Skeletal muscle tissue (tissue), 4 donors: ENCODE measurements around the gene GNA15. TPM values are rescaled to one million over a fixed set of nuclear protein-coding genes. Genes with fewer than 3 reads are reported as not detected.

ENCODE experiments used
- H3K27ac ChIP-seq: one replicate; pipeline ENCODE4 v1.7.0; 2013; ENCODE audit warnings: mild to moderate bottlenecking, low read depth, low read length, inconsistent platforms
- H3K27me3 ChIP-seq, 3 donors: one replicate each; pipeline ENCODE4 v1.7.0; 2013; ENCODE audit warnings: low read length in 3 of 3; ENCODE audit not compliant: control insufficient read depth in 3 of 3, insufficient read depth in 3 of 3
- H3K36me3 ChIP-seq, 3 donors: one replicate each; pipeline ENCODE4 v1.7.0; 2013; ENCODE audit warnings: low read length in 3 of 3; ENCODE audit not compliant: control insufficient read depth in 3 of 3, insufficient read depth in 3 of 3
- H3K4me1 ChIP-seq, 3 donors: one replicate each; pipeline ENCODE4 v1.7.0; 2013; ENCODE audit warnings: low read length in 3 of 3, mild to moderate bottlenecking in 3 of 3; ENCODE audit not compliant: control insufficient read depth in 3 of 3, insufficient read depth in 3 of 3
- H3K4me3 ChIP-seq, 3 donors: one replicate each; pipeline ENCODE4 v1.7.0; 2013; ENCODE audit warnings: low read length in 3 of 3
- H3K9ac ChIP-seq, 3 donors: one replicate each; pipeline ENCODE4 v1.7.0; 2013; ENCODE audit warnings: low read length in 3 of 3, mild to moderate bottlenecking in 3 of 3, moderate library complexity in 2 of 3, low read depth in 1 of 3
- H3K9me3 ChIP-seq, 3 donors: one replicate each; pipeline ENCODE4 v1.7.0; 2013; ENCODE audit warnings: low read length in 3 of 3; ENCODE audit not compliant: control insufficient read depth in 3 of 3
- total RNA-seq: library from RNA; depleted of rRNA; stranded (reverse); fragments of >200 nt; gene quantifications from one replicate; pipeline ENCODE4 v1.2.3, GENCODE V29; 2014
- donor health status: Osteomylitis.

The GNA15 gene
- total RNA-seq, 1 donor from 2014 or later = 3.1 TPM

DNA sequence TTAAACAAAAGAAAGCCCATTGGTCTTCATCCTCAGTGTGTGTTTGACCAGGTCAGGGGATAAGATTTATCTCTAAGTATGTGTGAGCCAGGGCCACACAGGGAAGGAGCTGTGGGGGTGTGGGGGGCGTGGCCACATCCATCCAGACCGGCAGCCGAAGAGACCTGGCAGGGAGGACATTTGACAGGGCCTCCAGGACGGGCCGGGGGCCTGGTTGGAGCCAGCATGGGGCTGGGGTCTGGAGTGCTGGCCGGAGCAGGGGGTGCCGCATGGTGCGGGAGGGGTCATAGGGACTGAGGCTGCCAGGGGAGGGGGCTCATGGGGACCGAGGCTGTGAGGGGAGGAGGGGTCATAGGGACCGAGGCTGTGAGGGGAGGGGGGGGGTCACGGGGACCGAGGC, 20.4 kb upstream of the GNA15 start:
- Histone ChIP-seq H3K36me3 (peaks cover 3 to 38% (median 36%) of the 10 kb centered on the region in 3 donors), H3K27me3 (no peaks in the 10 kb centered on the region), H3K9me3 (no peaks in the 10 kb centered on the region), H3K4me3 (no peak overlapping the region), H3K9ac (no peak overlapping the region), H3K27ac (no peak overlapping the region), H3K4me1 (no peaks in the 10 kb centered on the region)

DNA sequence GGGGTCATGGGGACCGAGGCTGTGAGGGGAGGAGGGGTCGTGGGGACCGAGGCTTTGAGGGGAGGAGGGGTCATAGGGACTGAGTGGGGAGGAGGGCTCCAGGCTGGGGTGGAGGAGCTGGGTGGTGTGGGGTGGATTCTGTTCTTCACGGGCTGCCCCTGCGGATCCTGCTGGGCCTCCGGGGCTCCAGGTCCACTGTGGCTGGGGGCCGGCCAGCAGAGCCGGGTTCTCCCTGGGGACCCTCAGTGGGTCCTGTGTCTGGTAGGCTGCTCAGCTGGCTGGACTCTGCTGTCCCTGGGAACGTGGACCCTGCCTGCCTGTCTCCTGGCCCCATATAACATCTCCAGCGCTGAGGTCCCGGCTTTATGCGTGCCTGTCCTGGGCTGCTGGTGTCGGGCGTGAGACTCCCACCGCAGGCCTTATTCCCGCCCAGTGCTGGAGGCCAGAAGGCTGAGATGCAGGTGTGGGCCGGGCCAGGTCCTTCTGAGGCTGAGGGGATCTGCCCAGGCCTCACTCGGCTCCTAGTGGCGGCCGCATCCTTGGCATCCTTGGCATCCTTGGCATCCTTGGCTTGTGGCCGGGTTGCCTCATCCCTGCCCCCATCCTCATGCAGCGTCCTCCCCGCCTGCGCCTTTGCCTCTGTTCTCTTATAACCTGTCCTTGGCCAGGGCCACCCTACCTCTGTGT, 19.8 kb upstream of the GNA15 start:
- no peaks in the 10 kb centered on the region for H3K27me3 ChIP-seq
- no peak overlapping the region for H3K27ac ChIP-seq
- H3K36me3 ChIP-seq = peaks cover 3 to 40% (median 38%) of the 10 kb centered on the region in 3 donors
- H3K4me3 ChIP-seq = no peak overlapping the region
- H3K9me3 ChIP-seq = no peaks in the 10 kb centered on the region
- H3K9ac ChIP-seq = no peak overlapping the region
- no peaks in the 10 kb centered on the region for H3K4me1 ChIP-seq

DNA sequence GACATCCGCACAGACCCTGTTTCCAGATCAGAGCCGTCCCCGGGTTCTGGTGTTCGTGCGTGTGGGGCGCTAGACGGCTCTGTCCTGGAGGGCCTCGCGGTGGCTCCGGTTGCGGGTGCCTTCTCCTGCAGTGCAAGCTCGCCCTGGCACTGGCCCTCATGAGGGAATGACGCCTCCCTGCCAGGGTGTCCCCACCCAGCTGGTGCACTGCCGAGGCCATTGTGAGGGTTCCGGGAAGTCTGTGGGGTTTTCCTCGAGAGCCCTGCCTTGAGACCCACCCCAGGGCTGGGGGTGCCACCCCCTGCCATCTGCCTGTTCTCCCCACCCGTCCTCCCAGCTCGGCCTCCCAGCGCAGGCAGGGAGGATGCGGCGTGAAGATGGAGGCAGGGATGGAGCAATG, 19.2 kb upstream of the GNA15 start:
- Histone ChIP-seq H3K36me3 (peaks cover 3 to 39% (median 34%) of the 10 kb centered on the region in 3 donors), H3K9ac (no peak overlapping the region), H3K27ac (no peak overlapping the region)

DNA sequence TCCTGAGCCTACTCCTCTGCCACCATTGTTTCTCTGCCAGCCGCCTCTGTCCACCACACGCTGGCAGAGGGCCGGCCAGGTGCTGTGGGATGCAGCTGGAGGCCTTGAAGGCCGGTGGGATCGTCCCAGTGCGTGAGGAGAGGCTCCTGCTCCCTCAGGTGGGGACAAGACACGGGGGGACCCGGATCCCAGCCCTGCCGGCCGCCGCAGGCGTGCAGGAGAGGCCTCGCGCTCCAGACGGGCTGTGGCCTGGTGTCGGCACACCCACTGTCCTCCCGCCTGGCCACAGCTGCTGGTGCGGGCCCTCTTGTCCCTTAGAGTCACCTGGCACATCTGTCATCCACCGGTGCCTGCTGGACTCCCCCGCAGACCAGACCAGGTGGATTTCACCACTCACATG, 18.1 kb upstream of the GNA15 start:
- no peak overlapping the region for H3K4me3 ChIP-seq
- peaks cover 0 to 37% (median 32%) of the 10 kb centered on the region in 3 donors for H3K36me3 ChIP-seq
- no peak overlapping the region for H3K27ac ChIP-seq
- H3K9ac ChIP-seq = no peak overlapping the region
- H3K27me3 ChIP-seq = no peaks in the 10 kb centered on the region
- no peaks in the 10 kb centered on the region for H3K4me1 ChIP-seq
- H3K9me3 ChIP-seq = no peaks in the 10 kb centered on the region

More for the DNA sequence above, 19.2 kb upstream of the GNA15 start:
- Histone ChIP-seq H3K27me3 (no peaks in the 10 kb centered on the region), H3K9me3 (no peaks in the 10 kb centered on the region), H3K4me1 (no peaks in the 10 kb centered on the region), H3K4me3 (no peak overlapping the region)

DNA sequence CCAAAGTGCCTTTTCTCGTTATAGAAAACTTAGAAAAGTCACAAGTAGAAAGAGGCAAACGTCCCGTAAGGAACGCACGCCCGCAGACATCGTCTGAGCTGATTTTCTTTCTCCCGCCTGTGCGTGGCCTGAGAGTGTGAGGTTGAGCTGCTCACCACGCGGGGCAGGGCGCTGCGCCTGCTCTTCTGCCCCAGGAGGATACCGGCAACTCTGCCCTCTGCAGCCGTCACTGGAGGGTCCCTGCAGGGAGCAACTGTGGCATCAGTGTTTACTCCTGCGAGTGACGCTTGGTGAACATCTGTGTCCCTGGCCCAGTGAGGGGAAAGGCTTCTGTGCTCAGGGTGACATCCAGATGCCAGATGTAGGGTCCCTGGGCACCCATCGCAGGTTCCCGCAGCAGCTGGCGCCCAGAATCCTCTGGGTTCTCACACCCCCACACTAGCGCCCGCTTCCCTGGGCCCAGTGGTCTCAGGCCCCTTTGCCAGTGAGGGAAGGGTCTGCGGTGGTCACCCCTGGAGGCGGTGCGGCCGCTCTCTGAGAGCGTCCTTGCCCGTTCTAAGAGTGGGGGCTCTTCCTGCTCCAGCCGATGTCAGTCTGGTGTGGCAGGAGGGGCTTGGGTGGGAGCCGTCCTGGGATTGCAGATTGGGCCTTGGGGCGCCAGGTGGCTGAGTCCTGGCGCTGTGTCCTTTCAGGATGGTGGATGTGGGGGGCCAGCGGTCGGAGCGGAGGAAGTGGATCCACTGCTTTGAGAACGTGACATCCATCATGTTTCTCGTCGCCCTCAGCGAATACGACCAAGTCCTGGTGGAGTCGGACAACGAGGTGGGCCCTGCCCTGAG, 17.4 kb upstream of the GNA15 start:
- H3K36me3 ChIP-seq = peaks cover 0 to 31% (median 29%) of the 10 kb centered on the region in 3 donors
- H3K27ac ChIP-seq = no peak overlapping the region
- H3K9me3 ChIP-seq = no peaks in the 10 kb centered on the region
- no peaks in the 10 kb centered on the region for H3K27me3 ChIP-seq
- no peaks in the 10 kb centered on the region for H3K4me1 ChIP-seq
- H3K4me3 ChIP-seq = no peak overlapping the region
- no peak overlapping the region for H3K9ac ChIP-seq

DNA sequence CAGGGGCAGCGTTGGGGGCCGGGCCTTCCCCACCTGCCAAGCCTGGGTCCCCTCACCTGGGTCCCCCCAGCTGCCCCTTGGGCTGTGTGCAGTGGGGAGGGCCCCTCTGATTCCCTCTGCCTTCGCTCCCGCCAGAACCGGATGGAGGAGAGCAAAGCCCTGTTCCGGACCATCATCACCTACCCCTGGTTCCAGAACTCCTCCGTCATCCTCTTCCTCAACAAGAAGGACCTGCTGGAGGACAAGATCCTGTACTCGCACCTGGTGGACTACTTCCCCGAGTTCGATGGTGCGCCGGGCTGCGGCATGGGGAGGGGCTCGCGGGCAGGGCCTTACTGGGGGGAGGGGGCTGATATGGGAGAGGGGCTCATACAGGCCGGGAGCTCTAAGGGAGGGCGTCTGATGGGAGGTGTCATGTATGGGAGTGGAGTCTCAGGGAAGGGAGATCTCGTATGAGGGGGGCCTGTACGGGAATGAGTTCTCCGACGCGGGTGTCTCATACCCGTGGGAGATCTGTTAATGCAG, 16.7 kb upstream of the GNA15 start:
- Histone ChIP-seq H3K27ac (no peak overlapping the region), H3K36me3 (peaks cover 0 to 31% (median 26%) of the 10 kb centered on the region in 3 donors), H3K9me3 (no peaks in the 10 kb centered on the region), H3K4me3 (no peak overlapping the region), H3K4me1 (no peaks in the 10 kb centered on the region), H3K9ac (no peak overlapping the region), H3K27me3 (no peaks in the 10 kb centered on the region)

DNA sequence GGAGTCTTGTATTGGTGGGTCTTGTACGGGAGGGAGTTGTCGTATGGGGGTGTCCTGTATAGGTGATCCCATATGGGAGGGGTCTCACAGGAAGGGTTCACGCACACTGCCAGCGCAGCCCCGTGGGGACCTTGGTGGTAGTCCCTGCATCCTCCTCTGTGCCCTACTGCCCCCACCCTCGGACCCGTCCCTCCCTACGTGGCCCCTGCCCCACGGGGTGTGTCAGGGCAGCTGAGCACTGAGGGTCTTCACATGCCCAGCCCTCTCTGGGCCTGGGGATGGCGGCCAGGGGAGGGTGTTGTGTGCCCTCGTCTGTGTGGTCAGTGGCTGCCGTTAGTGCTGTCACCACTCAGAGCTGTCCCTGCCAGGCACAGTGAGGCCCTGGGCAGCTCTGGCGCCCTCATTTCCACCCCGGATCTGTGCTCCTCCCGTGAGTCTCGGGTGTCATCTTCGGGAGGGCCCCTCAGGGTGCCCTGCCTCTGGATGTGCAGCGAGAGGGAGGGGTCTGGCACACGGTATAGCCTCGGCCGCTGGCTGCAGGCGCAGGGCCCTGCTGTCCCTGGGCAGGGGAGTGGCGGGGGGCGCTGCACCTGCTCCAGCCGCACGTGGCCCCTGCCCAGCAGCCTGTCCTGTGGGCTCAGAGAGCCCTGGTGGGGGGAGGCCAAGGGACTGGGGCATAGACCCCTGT, 16.0 kb upstream of the GNA15 start:
- no peak overlapping the region for H3K27ac ChIP-seq
- no peaks in the 10 kb centered on the region for H3K9me3 ChIP-seq
- H3K9ac ChIP-seq = no peak overlapping the region
- H3K36me3 ChIP-seq = peaks cover 0 to 27% (median 21%) of the 10 kb centered on the region in 3 donors
- no peak overlapping the region for H3K4me3 ChIP-seq
- no peaks in the 10 kb centered on the region for H3K27me3 ChIP-seq
- no peaks in the 10 kb centered on the region for H3K4me1 ChIP-seq

DNA sequence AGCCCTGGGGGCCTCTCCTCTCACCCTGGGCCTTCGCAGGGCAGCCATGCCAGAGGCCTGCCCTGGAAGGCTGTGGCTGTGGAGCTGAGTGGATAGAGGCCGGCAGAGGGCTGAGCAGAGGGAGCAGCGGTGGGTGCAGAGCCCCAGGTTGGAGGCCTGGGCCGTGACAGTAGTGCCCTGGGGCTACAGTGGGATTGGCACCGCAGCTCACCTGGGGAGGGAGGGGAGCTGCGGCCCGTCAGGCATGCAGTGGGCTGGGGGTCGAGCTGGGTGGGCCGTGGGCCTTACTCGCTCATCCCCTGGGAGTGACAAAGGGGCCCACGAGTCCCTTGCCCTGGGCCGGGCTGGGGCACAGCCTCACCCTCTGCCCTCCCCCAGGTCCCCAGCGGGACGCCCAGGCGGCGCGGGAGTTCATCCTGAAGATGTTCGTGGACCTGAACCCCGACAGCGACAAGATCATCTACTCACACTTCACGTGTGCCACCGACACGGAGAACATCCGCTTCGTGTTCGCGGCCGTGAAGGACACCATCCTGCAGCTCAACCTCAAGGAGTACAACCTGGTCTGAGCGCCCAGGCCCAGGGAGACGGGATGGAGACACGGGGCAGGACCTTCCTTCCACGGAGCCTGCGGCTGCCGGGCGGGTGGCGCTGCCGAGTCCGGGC, 15.1 kb upstream of the GNA15 start:
- Histone ChIP-seq H3K9ac (no peak overlapping the region), H3K27ac (no peak overlapping the region), H3K4me1 (no peaks in the 10 kb centered on the region), H3K4me3 (no peak overlapping the region), H3K9me3 (no peaks in the 10 kb centered on the region), H3K36me3 (peaks cover 0 to 27% (median 18%) of the 10 kb centered on the region in 3 donors), H3K27me3 (no peaks in the 10 kb centered on the region)

DNA sequence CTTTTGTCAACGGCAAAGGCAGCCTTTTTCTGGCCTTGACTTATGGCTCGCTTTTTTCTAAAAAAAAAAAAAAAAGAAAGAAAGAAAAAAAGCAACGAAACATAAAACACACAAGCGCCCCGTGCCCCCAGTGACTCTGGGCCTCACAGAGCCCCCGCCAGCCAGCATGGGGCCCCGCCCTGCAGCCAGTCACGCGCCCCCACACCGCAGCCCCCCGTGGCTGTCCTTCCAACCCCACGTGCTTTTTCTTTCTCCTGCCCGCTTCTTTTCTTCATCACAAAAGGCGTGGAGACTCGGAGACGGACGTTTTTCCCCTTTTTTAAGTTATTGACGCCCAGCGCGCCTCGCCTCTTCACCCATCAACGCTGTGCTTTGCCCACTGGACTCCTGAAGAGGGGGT, 14.4 kb upstream of the GNA15 start:
- H3K36me3 ChIP-seq = peaks cover 0 to 27% (median 18%) of the 10 kb centered on the region in 3 donors
- H3K9me3 ChIP-seq = no peaks in the 10 kb centered on the region
- no peak overlapping the region for H3K4me3 ChIP-seq
- no peaks in the 10 kb centered on the region for H3K27me3 ChIP-seq
- H3K27ac ChIP-seq = no peak overlapping the region
- no peak overlapping the region for H3K9ac ChIP-seq
- H3K4me1 ChIP-seq = no peaks in the 10 kb centered on the region
